DOHH2 (cell line): ENCODE results near the gene MBD5.

Experiments
- EZH2phosphoT487 ChIP-seq: fragments of 200-600 bp; sonication (generic); IDR thresholded peaks from 2 replicates; pipeline ENCODE4 v1.6.1; 2017; ENCODE audit warnings: borderline replicate concordance, mild to moderate bottlenecking, antibody characterized with exemption, low read length, moderate library complexity, mixed read lengths
- TF ChIP-seq, protein P1 (sequence below): fragments of 200-600 bp; sonication (generic); IDR thresholded peaks from one replicate; pipeline ENCODE4 v1.5.1; 2014; ENCODE audit warnings: antibody characterized with exemption, mild to moderate bottlenecking, low read depth, low read length; ENCODE audit not compliant: poor library complexity, severe bottlenecking

- no peak for TF ChIP-seq EZH2phosphoT487
- TF ChIP-seq, protein P1, sequence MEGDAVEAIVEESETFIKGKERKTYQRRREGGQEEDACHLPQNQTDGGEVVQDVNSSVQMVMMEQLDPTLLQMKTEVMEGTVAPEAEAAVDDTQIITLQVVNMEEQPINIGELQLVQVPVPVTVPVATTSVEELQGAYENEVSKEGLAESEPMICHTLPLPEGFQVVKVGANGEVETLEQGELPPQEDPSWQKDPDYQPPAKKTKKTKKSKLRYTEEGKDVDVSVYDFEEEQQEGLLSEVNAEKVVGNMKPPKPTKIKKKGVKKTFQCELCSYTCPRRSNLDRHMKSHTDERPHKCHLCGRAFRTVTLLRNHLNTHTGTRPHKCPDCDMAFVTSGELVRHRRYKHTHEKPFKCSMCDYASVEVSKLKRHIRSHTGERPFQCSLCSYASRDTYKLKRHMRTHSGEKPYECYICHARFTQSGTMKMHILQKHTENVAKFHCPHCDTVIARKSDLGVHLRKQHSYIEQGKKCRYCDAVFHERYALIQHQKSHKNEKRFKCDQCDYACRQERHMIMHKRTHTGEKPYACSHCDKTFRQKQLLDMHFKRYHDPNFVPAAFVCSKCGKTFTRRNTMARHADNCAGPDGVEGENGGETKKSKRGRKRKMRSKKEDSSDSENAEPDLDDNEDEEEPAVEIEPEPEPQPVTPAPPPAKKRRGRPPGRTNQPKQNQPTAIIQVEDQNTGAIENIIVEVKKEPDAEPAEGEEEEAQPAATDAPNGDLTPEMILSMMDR, result no peak
Measured at GRCh38 chr2:148103946-148104345, 83.1 kb downstream of the MBD5 start.
